ENCODE measurements around the gene CSAD. TPM values are rescaled to one million over a fixed set of nuclear protein-coding genes. Genes with fewer than 3 reads are reported as not detected.
A peak's percentile ranks its signal among the peaks of the same experiment; 100 is the strongest.
"Not testable (repeated sequence)": the region's sequence is repeated elsewhere in the genome, so short reads cannot be mapped to it uniquely, and the experiment has no call there.

Gene CSAD
- total and polyA plus RNA-seq, 3 donors from 2014 or later = 34.9 to 93.7 (median 73.9) TPM

DNA sequence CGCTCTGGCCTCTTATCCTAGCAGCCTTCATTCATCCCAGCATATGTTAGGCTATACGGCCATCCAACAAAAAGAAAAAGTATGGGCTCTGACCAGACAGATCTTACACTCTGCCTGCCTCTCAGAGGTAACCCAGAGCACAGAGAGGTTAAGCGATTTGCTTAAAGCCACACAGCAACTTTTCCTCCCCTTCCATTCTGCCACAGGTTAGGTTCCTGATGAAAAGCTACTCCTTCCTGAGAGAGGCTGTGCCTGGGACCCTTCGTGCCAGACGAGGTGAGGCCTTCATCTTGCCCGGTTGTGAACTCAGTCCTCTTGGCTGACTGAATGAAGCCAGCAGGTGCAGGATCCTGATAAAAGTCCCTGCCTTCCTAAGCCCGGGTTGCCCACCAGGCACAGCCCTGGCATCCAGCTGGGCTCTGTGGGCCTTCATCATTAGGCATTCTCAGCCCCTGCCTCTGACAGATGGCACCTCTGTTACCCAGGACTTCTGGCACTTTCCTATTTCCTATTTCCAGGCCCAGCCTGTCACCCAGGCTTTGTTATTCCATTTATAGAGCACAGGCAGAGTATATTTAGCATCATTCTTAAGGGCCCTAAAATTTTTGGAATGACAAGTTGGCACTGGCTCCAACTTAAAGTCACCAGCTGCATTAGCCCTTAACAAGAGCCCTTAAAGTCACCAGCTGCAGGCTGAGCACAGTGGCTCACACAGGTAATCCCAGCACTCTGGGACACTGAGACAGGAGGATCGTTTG is 64.7 kb downstream of the CSAD start:
- no peak for DNase-seq
- intact Hi-C loops (cut with DNase I; ENCODE audit: low total_unique reads) = no loop called here
- WGBS, 2 donors = 78 to 81% methylated on average over 7 to 8 of the region's 8 CpGs

DNA sequence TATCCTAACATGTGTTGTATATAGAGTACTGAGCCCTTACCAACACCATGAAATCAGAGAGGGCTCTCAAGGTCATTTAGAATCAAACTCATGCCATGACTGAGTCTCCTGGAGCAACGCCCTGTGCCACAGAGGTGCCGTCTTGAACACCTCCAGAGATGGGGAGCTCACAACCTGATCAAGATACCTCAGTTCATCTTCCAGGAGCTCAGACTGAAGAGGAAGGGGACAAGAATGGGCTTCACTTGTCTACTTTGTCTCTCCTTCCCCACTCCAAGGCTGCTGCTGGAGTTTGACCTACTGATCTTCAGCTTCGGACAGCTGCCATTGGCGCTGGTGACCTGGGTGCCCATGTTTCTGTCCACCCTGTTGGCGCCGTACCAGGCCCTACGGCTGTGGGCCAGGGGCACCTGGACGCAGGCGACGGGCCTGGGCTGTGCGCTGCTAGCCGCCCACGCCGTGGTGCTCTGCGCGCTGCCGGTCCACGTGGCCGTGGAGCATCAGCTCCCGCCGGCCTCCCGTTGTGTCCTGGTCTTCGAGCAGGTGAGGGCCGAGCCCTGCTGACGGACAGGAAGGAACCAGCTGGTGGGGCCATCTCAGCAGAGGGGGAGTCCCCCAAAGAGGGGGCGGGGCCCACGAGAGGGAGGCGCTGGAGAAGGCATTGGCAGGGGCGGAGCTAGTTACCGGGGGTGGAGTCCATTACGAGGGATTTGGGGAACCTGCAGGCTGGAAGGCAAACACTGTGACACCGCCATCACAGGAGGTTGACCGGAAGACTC is 65.4 kb downstream of the CSAD start:
- no peaks in the 10 kb centered on the region for H3K4me1 ChIP-seq
- peak; percentile 47 for DNase-seq
- peak overlapping the region in 1 of 2 donors; percentile 39 for H3K4me3 ChIP-seq
- no peaks in the 10 kb centered on the region for H3K9me3 ChIP-seq
- TF ChIP-seq, protein P1, sequence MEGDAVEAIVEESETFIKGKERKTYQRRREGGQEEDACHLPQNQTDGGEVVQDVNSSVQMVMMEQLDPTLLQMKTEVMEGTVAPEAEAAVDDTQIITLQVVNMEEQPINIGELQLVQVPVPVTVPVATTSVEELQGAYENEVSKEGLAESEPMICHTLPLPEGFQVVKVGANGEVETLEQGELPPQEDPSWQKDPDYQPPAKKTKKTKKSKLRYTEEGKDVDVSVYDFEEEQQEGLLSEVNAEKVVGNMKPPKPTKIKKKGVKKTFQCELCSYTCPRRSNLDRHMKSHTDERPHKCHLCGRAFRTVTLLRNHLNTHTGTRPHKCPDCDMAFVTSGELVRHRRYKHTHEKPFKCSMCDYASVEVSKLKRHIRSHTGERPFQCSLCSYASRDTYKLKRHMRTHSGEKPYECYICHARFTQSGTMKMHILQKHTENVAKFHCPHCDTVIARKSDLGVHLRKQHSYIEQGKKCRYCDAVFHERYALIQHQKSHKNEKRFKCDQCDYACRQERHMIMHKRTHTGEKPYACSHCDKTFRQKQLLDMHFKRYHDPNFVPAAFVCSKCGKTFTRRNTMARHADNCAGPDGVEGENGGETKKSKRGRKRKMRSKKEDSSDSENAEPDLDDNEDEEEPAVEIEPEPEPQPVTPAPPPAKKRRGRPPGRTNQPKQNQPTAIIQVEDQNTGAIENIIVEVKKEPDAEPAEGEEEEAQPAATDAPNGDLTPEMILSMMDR (IDR thresholded peaks at IDR 0.05) = no peak
- TF ChIP-seq POLR2A (IDR thresholded peaks at IDR 0.05) = no peak
- no peaks in the 10 kb centered on the region for H3K27me3 ChIP-seq
- 61 to 76% methylated on average over 23 to 33 of the region's 33 CpGs for WGBS, 2 donors
- H3K36me3 ChIP-seq (ENCODE audit: low read depth, missing control alignments) = no peaks in the 10 kb centered on the region
- intact Hi-C loops (cut with DNase I; ENCODE audit: low total_unique reads) = no loop called here
- no peak overlapping the region for H3K27ac ChIP-seq

More for the DNA sequence above, 64.7 kb downstream of the CSAD start:
- TF ChIP-seq POLR2A (IDR thresholded peaks at IDR 0.05) = no peak
- TF ChIP-seq, protein P1 (IDR thresholded peaks at IDR 0.05) = no peak
- Histone ChIP-seq H3K4me3 (peak overlapping the region in 1 of 2 donors; percentile 39), H3K36me3 (ENCODE audit: low read depth, missing control alignments) (no peaks in the 10 kb centered on the region), H3K9me3 (no peaks in the 10 kb centered on the region), H3K27ac (no peak overlapping the region), H3K4me1 (no peaks in the 10 kb centered on the region), H3K27me3 (no peaks in the 10 kb centered on the region)

DNA sequence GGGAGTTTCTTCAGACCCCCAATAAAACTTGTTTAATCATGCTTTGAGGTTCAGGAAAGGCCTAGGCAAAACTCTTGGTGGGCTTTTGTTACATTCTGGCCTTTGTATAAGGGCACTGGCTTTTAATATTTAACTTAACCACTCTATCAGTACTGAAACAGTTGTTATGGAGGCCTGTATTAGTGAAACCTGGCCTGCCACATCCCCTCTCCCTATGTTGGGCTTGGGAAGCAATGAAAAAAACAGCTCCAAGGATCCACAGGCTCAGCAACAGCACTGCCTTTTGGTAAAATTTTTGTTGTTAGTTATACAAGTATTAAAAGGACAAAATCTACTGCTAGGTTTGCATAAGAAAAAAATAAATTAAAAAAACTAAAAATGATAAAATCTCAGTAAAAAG is 66.8 kb downstream of the CSAD start:
- Histone ChIP-seq H3K4me3 (no peak overlapping the region), H3K9me3 (no peaks in the 10 kb centered on the region), H3K27me3 (no peaks in the 10 kb centered on the region), H3K27ac (no peak overlapping the region), H3K36me3 (ENCODE audit: low read depth, missing control alignments) (no peaks in the 10 kb centered on the region), H3K4me1 (no peaks in the 10 kb centered on the region)
- no peak for DNase-seq
- intact Hi-C loops (cut with DNase I; ENCODE audit: low total_unique reads) = no loop called here
- TF ChIP-seq POLR2A (IDR thresholded peaks at IDR 0.05) = no peak
- TF ChIP-seq, protein P1 (IDR thresholded peaks at IDR 0.05) = no peak

DNA sequence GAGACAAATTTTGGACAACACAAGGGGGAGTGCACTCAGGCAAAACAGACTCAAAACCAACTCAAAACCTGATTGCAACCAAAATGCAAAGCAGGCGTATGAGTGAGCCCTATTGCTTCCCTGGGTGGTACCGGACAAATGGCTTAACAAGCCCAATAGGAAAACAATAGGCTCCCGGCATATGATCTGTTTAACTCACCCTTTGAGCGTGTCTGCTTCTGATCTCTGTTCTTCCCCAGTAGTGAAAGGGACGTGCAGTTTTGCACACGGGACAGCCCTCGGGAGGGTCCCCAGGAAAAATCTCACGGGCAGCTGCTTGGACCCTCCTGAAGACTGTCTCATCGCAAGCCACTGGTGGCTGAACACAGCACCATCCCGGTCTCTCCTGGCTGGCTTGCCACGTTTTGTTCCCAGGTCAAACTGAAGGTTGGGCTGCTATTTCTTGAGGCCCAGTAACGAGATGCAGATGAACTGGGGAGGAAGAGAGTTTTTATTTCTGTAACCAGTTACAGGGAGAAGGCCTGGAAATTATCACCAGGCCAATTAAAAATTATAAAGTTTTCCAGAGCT is 67.5 kb downstream of the CSAD start:
- Histone ChIP-seq H3K4me3 (no peak overlapping the region), H3K4me1 (peaks cover 3% of the 10 kb centered on the region), H3K27ac (no peak overlapping the region), H3K36me3 (ENCODE audit: low read depth, missing control alignments) (no peaks in the 10 kb centered on the region), H3K9me3 (no peaks in the 10 kb centered on the region), H3K27me3 (no peaks in the 10 kb centered on the region)
- no peak for DNase-seq
- WGBS, 2 donors = 67 to 81% methylated on average over 11 to 12 of the region's 12 CpGs
- intact Hi-C loops (cut with DNase I; ENCODE audit: low total_unique reads) = no loop called here
- no peak for TF ChIP-seq POLR2A (IDR thresholded peaks at IDR 0.05)
- TF ChIP-seq, protein P1 (IDR thresholded peaks at IDR 0.05) = no peak

DNA sequence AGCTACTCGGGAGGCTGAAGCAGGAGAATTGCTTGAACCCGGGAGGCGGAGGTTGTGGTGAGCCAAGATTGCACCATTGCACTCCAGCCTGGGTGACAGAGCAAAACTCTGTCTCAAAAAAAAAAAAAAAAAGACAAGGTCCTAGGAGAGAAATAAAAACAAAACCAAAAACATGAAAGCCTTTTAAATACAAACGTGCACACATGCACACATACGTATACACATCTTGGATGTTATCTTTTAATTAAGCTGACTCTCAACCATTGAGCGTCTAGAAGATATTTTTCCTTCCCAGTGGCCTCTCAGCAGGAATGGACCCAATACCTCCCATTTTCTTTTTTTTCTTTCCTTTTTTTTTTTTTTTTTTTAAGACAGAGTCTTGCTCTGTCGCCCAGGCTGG is 68.3 kb downstream of the CSAD start:
- H3K9me3 ChIP-seq; H3K4me1 ChIP-seq; DNase-seq; H3K4me3 ChIP-seq; H3K36me3 ChIP-seq (ENCODE audit: low read depth, missing control alignments); H3K27ac ChIP-seq; intact Hi-C loops (cut with DNase I; ENCODE audit: low total_unique reads); H3K27me3 ChIP-seq: not testable (repeated sequence)
- WGBS, 2 donors = 90 to 91% methylated on average over 7 of the region's 7 CpGs

All from testis (tissue), 3 donors.